Effector memory CD4-positive, alpha-beta T cell (primary cell): ENCODE measurements around the gene AKNA.

Source experiments
- DNase-seq, 3 donors: peaks; one replicate each; pipeline ENCODE4 v3.0.0-alpha.2; 2020
- H3K27ac ChIP-seq: 2 replicates; pipeline ENCODE4 v1.7.0; 2013; ENCODE audit warnings: mild to moderate bottlenecking, low read length, moderate library complexity; ENCODE audit not compliant: insufficient read depth, poor library complexity, severe bottlenecking
- H3K27me3 ChIP-seq: replicated peaks from 2 replicates; pipeline ENCODE4 v1.7.0; 2013; ENCODE audit warnings: mild to moderate bottlenecking, low read length; ENCODE audit not compliant: insufficient read depth, control insufficient read depth, poor library complexity, severe bottlenecking
- H3K36me3 ChIP-seq: 2 replicates; pipeline ENCODE4 v1.7.0; 2013; ENCODE audit warnings: mild to moderate bottlenecking, low read length, moderate library complexity; ENCODE audit not compliant: control insufficient read depth, insufficient read depth
- H3K4me1 ChIP-seq: 2 replicates; pipeline ENCODE4 v1.7.0; 2013; ENCODE audit warnings: low read length, mild to moderate bottlenecking; ENCODE audit not compliant: control insufficient read depth, insufficient read depth, poor library complexity, severe bottlenecking
- H3K4me3 ChIP-seq: 2 replicates; pipeline ENCODE4 v1.7.0; 2013; ENCODE audit warnings: low read length, low read depth, mild to moderate bottlenecking; ENCODE audit not compliant: insufficient read depth, poor library complexity, severe bottlenecking
- H3K9me3 ChIP-seq: 2 replicates; pipeline ENCODE4 v1.7.0; 2013; ENCODE audit warnings: mild to moderate bottlenecking, low read length, moderate library complexity; ENCODE audit not compliant: control insufficient read depth

Gene AKNA

GRCh38 chr9:114418053-114418452 is 30.3 kb upstream of the AKNA start:
- no peak for DNase-seq
- no peaks in the 10 kb centered on the region for H3K9me3 ChIP-seq
- H3K36me3 ChIP-seq: no peaks in the 10 kb centered on the region
- H3K27ac ChIP-seq: no peak overlapping the region
- no peak overlapping the region for H3K4me3 ChIP-seq
- H3K4me1 ChIP-seq: peaks cover 9% of the 10 kb centered on the region
- H3K27me3 ChIP-seq: no peaks in the 10 kb centered on the region

- Histone ChIP-seq H3K4me3 (no peak overlapping the region), H3K27ac (no peak overlapping the region), H3K36me3 (no peaks in the 10 kb centered on the region), H3K9me3 (no peaks in the 10 kb centered on the region), H3K4me1 (peaks cover 9% of the 10 kb centered on the region), H3K27me3 (no peaks in the 10 kb centered on the region)
- DNase-seq: no peak
Observed at GRCh38 chr9:114417511-114417910, 29.7 kb upstream of the AKNA start.

- DNase-seq: no peak
- no peak overlapping the region for H3K27ac ChIP-seq
- H3K27me3 ChIP-seq: no peaks in the 10 kb centered on the region
- no peaks in the 10 kb centered on the region for H3K9me3 ChIP-seq
- H3K4me1 ChIP-seq: peaks cover 9% of the 10 kb centered on the region
- H3K4me3 ChIP-seq: no peak overlapping the region
- H3K36me3 ChIP-seq: no peaks in the 10 kb centered on the region
Observed at GRCh38 chr9:114416906-114417305, 29.1 kb upstream of the AKNA start.

- Histone ChIP-seq H3K4me3 (no peak overlapping the region), H3K4me1 (peaks cover 9% of the 10 kb centered on the region), H3K9me3 (no peaks in the 10 kb centered on the region), H3K36me3 (no peaks in the 10 kb centered on the region), H3K27me3 (no peaks in the 10 kb centered on the region), H3K27ac (no peak overlapping the region)
- DNase-seq: no peak
Observed at GRCh38 chr9:114416290-114416689, 28.5 kb upstream of the AKNA start.

- DNase-seq: no peak
- no peaks in the 10 kb centered on the region for H3K9me3 ChIP-seq
- H3K4me3 ChIP-seq: no peak overlapping the region
- no peaks in the 10 kb centered on the region for H3K27me3 ChIP-seq
- H3K36me3 ChIP-seq: no peaks in the 10 kb centered on the region
- H3K4me1 ChIP-seq: peaks cover 9% of the 10 kb centered on the region
- H3K27ac ChIP-seq: no peak overlapping the region
Observed at GRCh38 chr9:114414346-114414745, 26.6 kb upstream of the AKNA start.

- Histone ChIP-seq H3K27me3 (no peaks in the 10 kb centered on the region), H3K4me1 (peaks cover 9% of the 10 kb centered on the region), H3K27ac (no peak overlapping the region), H3K36me3 (no peaks in the 10 kb centered on the region), H3K9me3 (no peaks in the 10 kb centered on the region), H3K4me3 (no peak overlapping the region)
- no peak for DNase-seq
Observed at GRCh38 chr9:114413861-114414301, 26.1 kb upstream of the AKNA start.

- Histone ChIP-seq H3K36me3 (no peaks in the 10 kb centered on the region), H3K27me3 (no peaks in the 10 kb centered on the region), H3K4me3 (no peak overlapping the region), H3K4me1 (no peaks in the 10 kb centered on the region), H3K27ac (no peak overlapping the region), H3K9me3 (no peaks in the 10 kb centered on the region)
- DNase-seq: no peak
Observed at GRCh38 chr9:114412048-114412683, 24.4 kb upstream of the AKNA start.

- H3K4me3 ChIP-seq: no peak overlapping the region
- DNase-seq: no peak
- no peaks in the 10 kb centered on the region for H3K36me3 ChIP-seq
- no peaks in the 10 kb centered on the region for H3K4me1 ChIP-seq
- H3K27me3 ChIP-seq: no peaks in the 10 kb centered on the region
- no peaks in the 10 kb centered on the region for H3K9me3 ChIP-seq
- no peak overlapping the region for H3K27ac ChIP-seq
Observed at GRCh38 chr9:114411452-114411851, 23.7 kb upstream of the AKNA start.

GRCh38 chr9:114410910-114411309 is 23.1 kb upstream of the AKNA start:
- H3K4me3 ChIP-seq: no peak overlapping the region
- H3K27me3 ChIP-seq: no peaks in the 10 kb centered on the region
- peaks cover under 1% of the 10 kb centered on the region for H3K4me1 ChIP-seq
- H3K27ac ChIP-seq: no peak overlapping the region
- no peak for DNase-seq
- no peaks in the 10 kb centered on the region for H3K9me3 ChIP-seq
- H3K36me3 ChIP-seq: no peaks in the 10 kb centered on the region

GRCh38 chr9:114409842-114410241 is 22.1 kb upstream of the AKNA start:
- H3K9me3 ChIP-seq: no peaks in the 10 kb centered on the region
- peaks cover 7% of the 10 kb centered on the region for H3K4me1 ChIP-seq
- H3K4me3 ChIP-seq: no peak overlapping the region
- H3K27ac ChIP-seq: no peak overlapping the region
- H3K27me3 ChIP-seq: no peaks in the 10 kb centered on the region
- no peaks in the 10 kb centered on the region for H3K36me3 ChIP-seq
- DNase-seq: no peak
